Measurements from ENCODE around the gene SCN9A. TPM values are rescaled to one million over a fixed set of nuclear protein-coding genes. Genes with fewer than 3 reads are reported as not detected.
"Not testable (repeated sequence)": the region's sequence is repeated elsewhere in the genome, so short reads cannot be mapped to it uniquely, and the experiment has no call there.

Gene SCN9A
- 1 to 10 TPM; 2.0 to 2.9 (median 2.3) TPM for polyA plus RNA-seq (ENCODE audit: insufficient read length in 4 of 4)

DNA sequence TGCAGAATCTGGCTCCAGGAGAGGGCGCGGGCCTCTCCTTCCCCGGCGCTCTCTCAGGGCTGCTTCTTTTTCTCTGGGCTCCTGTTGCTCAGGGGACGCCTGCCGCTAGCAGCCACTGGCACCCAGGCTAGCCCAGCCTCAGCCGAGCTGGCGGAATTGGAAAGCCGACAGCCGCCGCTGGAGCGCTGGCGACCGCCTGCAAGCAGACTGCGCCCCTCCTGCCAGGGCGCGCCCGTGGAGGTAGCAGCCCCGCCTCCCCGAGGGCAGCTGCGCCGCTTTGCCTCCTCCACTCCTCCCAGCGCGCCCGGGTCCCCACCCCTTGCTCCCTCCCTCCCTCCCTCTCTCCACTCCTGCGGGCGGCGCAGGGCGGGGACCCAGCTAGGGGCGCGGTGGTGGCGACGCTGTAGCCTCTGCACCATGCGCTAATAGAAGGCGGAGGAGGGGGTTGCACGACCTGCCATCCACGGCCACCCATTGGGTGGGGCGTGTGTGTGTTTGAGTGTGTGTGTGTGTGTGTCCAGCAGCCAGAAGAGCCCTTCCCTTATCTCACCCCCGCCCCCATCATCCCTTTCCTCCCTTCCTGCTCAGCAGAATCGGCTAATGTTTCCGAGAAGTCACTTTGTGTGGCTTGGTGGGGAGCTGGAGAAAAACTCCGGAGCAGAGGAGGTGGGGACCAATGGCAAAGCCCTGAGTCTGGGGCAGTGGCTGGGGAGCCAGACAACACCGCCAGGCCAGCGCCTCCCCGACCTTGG lies at the start of gene SCN9A:
Gene SCN9A (minus strand): TSS at position 209 of the 752 bp plus-strand sequence. CDS start 64,188 bp downstream, outside the sequence.
- DNase-seq (ENCODE audit: low read depth in 4 of 4, low spot score in 3 of 4), result peak in 3 of 4 donors; percentile 36 to 55 (median 51)

DNA sequence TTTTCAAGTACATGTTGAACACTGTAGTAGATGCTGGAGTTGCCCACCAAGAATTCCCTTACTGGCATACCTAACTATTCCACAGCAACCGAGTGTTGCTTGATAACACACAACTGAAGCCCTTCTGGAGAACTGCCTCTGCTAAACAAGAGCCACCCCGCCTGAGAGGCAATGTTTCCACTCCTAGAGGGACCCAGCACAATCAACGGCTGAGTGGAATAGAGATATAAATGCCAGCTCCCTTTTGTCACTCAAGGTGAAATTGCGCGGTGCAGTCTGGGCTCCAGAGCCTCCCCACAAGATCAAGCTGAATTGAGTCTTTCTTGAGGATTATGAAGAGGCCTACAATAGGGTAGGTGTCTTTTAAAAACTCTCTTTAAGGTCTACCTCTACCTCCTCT lies 49.1 kb upstream of the SCN9A start:
- no peak for DNase-seq (ENCODE audit: low read depth in 4 of 4, low spot score in 3 of 4)

DNA sequence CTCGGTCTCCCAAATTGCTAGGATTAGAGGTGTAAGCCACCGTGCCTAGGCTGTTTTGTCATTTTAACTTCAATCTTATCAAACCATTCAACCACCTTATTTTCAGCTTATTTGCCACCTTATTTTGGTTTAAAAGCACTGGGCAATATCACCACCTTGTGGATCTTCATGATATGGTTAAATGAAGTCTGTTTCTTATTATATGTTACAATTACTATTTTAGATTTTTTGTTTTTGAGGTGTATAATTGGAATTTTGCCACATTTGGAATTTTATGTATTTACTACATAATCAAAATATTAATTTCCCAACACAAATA lies 43.8 kb upstream of the SCN9A start:
- no peak for DNase-seq (ENCODE audit: low read depth in 4 of 4, low spot score in 3 of 4)

DNA sequence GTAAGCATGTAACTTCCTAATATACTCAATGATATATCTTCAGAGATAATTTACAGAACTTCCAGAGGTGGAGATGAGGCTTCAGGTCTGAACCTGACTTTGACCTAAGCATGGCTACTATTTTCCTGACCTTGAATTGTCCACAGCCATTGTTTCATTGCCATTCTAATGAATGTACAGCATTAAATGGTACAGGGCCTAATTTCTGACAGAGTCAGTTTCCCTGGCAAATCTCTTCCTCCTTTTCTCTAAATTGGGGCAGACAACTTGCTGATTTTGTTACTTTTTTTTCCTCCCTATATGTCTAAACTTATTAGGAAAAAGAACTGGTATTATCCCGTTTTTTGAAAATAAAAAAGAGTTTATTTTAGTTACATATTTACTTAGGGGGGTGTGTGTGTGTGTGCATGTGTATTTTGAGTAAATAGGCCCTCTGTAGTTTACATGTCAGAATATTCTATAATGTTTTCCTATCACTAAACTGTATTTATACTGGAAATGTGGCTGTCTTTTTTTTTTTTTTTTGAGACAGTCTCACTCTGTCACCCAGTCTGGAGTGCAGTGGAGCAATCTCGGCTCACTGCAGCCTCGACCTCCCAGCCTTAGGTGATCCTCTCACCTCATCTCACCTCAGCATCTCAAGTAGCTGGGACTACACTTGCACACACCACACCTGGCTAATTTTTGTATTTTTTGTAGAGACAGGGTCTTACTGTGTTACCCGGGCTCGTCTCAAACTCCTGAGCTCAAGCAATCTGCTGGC lies 43.3 kb upstream of the SCN9A start:
- no peak for DNase-seq (ENCODE audit: low read depth in 4 of 4, low spot score in 3 of 4)

DNA sequence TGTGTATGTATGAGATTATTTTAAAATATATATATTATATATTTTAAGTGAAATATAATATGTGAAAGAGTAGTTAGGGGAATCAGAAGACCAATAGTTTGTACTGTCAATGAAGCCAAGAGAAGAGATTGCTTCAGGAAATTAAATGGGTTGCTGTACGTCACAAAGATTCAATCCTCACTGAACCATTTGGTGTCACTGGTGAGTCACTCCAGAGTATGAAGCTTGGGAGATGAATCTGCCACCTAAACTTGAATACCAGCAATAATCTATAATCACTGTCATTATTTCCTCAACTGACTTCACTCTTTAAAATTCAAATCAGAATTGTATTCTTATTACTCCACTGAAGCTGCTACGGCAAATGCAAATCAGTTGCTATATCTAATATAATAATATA lies 41.9 kb upstream of the SCN9A start:
- DNase-seq (ENCODE audit: low read depth in 4 of 4, low spot score in 3 of 4), result no peak

DNA sequence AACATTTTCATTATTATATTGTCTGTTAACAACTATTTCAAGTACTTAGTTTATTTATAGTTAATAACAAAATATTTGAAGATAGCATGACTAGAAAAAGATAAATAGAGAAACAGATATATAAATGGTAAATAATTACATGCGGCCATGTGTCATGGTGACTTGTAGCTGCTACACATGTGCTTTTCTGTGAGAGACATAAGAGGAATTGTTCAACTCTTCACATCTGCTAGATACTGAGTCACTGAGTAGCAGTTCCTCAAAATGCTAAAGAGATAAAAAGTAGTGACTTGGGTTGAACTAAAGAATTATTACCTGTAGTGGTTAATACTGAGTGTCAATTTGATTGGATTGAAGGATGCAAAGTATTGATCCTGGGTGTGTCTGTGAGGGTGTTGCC lies 37.5 kb upstream of the SCN9A start:
- DNase-seq (ENCODE audit: low read depth in 4 of 4, low spot score in 3 of 4), result no peak

DNA sequence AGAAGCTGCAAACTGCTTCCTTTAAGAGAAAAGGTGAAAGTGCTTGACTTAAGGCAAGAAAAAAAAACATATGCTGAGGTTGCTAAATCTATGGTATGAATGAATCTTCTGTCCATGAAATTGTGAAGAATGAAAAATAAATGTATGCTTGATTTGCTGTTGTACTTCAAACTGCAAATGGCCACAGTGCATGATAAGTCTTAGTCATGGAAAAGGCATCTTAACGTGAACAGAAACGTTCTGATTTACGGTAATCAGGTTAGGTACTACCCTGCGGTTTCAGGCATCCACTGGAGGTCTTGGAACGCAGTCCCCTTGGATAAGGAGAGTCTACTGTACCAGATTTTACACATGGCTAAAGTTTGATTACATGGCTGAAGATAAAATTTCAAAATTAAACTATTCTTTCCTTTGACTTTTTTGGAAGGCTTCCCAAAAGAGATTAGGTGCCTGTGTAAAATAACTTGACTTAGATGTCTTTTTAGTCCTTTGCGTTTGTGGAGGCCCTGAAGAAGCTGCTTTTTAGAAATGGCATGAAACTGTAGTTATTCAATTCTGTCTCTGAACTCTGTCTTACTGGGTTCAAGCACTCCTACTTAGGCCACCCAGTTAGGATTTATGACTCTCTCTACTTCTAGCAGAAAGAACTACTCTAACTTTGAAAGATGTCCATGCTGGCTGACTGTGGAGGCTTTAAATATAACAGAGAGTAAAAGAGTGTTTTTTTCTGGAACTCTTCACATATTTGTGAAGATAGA lies 35.9 kb upstream of the SCN9A start:
- no peak for DNase-seq (ENCODE audit: low read depth in 4 of 4, low spot score in 3 of 4)

DNA sequence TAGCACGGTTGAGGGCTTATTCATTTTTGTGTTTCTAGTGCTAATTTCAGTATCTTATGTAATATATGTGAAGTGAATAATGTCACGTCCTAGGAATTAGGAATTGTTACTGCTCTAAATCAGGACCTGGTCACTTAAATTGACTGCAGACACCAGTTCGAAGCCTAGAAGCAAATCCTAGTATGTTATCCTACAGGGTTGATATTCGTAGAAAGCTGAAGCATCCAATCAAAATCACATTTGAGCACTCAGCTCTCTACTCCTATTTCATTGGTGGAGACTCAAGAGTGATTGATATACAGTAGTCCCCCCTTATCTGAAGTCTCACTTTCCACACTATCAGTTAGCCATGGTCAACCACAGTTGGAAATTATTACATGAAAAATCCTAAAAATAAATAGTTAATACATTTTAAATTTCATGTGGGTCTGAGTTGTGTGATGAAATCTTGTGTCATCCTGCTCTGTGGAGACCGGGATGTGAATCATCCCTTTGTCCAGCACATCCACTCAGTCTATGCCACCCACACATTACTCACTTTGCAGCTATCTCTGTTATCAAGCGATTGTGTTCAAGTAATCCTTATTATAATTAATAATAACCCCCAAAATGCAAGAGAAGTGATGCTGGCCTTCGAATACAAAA lies 35.2 kb upstream of the SCN9A start:
- no peak for DNase-seq (ENCODE audit: low read depth in 4 of 4, low spot score in 3 of 4)

DNA sequence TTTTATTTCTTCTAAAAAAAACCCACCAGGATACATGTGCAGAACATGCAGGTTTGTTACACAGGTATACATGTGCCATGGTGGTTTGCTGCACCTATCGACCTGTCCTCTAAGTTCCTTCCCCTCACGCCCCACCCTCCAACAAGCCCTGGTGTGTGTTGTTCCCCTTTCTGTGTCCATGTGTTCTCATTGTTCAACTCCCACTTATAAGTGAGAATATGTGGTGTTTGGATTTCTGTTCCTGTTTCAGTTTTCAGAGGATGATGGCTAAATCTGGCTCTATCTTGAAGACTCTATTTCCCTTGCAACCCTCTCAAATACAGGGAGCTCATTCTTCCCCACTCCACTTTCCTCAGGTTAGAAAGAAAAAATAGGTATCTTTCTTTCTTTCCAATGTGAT lies 32.0 kb upstream of the SCN9A start:
- DNase-seq (ENCODE audit: low read depth in 4 of 4, low spot score in 3 of 4), result not testable (repeated sequence)

DNA sequence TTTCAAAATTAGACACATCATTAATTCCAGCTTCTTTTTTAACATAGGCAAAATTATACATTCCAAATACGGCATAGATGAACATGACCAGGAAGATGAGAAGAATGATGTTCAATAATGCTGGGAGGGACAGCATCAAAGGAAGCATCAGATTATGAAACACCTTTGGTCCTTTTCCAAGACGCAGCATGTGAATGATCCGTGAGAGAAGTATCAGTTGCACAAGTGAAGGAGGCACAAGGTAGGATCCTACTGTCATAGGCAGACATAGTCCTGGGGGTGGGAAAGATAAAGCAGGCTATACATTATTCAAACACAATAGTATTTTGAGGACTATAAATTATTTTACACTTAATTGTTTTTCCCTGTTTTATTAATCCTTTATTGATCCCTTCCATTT lies 30.6 kb upstream of the SCN9A start:
- no peak for DNase-seq (ENCODE audit: low read depth in 4 of 4, low spot score in 3 of 4)

DNA sequence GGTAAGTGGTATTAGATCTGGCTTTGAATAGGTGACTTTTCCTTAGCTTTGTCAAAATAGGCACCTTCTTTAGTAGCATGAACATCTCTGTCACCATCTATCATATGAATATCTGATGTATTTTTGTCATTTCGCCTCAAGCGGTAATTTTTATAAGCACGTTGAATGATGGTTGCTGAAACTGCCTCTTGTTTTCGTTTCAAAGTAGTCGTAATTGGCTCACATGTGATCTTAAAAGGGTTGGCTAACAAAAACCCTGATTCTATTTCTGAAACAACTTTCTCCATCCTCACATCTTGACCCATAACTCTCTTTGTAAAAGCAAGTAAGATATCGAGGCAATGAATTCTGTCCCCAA lies 29.8 kb upstream of the SCN9A start:
- no peak for DNase-seq (ENCODE audit: low read depth in 4 of 4, low spot score in 3 of 4)

DNA sequence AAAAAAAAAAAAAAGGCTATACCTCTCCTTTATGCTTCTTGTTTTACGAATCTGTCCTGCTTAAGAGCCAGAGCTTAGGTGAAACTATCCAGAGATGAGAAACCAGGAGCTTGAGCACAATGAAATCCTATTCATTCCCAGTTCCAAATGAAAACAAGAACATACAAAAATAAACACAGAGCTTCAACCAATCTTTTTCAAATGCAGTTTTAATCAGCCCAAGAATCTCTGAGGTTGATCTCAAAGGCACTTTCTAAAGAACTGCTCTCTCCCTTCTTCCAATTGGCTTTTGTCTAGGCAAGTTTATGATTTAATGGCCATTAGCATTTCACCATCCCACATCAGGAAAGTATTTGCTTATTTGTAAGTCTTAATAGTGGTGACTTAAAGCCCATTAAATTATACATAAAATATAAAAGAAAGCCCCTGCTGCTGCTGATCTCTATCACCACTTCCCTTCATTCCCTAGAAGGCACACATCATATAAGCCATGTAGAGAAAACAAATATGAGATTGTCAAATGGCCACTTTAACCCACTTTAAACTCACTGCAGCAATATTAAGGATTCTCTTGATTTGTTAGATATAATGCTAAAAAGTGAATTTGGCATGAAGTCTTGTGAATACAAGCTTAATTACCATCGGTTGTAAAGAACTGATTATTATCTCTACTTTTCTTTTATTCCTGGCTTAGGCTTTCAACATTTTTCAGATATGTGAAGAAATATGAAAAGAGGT lies 29.3 kb upstream of the SCN9A start:
- no peak for DNase-seq (ENCODE audit: low read depth in 4 of 4, low spot score in 3 of 4)

DNA sequence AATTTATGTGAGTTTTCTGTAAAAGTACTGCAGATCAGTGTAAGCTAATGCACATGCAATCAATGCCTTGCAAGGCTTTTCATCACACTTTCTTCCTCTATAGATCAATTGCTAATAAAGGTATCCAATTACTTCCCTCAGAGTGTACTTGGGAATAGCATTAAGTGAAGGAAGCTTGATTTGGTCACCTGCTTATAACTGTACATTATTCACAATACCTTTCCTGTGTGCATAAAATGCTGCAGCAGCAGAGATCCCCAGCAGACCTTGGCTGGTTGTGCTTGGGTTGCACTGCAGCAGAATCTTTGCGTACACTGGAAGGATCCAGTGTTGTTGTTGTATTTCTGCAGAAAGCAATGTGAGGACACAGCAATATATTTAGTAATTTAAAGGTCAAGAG lies 18.5 kb upstream of the SCN9A start:
- DNase-seq (ENCODE audit: low read depth in 4 of 4, low spot score in 3 of 4), result no peak

DNA sequence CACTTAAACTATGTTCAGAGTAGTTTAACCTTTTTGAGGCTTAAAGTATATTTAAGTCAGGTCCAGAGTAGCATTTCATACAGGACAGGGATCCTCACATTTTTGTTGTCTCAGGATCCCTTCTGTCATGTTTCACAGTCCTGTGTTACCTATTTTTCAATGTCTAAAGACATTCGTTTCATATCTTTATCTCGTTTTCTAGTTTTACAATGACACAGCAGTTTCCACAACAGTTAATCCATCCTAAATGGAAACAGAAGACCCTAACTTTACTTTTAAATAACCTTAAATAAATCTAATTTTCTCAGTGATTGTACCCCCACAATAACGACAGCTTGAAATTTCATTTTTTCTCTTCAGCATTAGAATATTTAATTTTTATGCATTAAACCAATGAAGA lies 17.3 kb upstream of the SCN9A start:
- no peak for DNase-seq (ENCODE audit: low read depth in 4 of 4, low spot score in 3 of 4)

DNA sequence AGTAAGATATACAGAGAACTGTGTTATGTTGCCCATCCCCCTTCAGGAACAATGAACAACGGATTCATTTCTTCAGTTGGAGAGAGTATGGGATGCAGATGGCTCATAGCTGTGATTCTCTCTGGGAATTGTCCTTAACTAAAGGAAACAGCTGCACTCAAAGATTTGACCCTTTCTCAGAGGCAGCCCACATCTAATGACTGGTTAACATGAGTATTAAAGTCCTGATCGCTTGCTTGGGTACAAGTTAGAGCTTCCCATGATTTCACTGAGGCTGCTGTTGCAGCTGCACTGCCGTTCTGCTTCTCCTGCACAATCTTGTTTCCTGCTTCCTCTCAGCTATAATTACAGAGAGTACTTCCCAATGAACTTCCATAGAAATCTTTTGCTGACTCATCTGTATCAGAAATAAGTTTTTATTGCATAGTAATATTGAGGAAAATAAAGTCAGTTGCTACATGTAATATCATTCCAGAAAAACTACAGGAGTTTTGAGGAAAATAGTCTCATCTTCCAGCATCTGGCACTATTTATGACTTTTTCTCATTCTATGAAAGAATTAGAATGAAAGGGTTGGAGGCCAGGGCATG lies 12.8 kb upstream of the SCN9A start:
- no peak for DNase-seq (ENCODE audit: low read depth in 4 of 4, low spot score in 3 of 4)

DNA sequence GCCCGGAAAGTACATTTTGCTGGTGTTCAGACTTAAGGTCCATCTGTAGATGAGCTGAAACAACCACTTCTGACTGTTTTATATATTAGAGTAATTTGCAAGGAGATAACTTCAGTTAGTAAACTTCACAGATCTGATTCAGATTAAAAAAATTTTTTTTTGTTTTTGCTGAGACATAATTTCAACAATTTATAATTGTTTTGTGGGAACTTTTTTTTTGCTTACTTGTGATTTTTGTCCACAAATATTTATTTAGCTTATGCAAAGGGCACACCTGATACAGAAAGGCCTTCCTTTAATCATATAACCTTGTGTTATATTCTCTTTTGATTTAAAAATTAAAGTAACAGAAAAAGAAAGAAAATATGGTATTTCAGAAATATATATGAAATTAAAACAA lies 9.6 kb upstream of the SCN9A start:
- no peak for DNase-seq (ENCODE audit: low read depth in 4 of 4, low spot score in 3 of 4)

DNA sequence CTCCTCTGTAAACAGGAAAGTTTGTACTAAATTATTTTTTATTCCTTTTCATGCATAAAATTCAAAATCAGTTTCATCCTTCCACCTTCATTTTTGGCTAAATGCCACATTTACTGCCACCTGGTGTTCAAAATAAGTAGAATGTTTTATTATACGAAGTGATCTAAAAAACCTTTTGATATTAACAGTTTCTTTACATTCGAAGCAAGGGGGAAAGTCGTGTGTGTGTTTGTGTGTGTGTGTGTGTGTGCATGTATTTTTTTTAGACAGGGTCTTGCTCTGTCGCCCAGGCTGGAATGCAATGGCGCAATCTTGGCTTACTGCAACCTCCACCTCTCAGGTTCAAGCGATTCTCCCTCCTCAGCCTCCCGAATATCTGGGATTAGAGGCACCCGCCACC lies 9.0 kb upstream of the SCN9A start:
- no peak for DNase-seq (ENCODE audit: low read depth in 4 of 4, low spot score in 3 of 4)

DNA sequence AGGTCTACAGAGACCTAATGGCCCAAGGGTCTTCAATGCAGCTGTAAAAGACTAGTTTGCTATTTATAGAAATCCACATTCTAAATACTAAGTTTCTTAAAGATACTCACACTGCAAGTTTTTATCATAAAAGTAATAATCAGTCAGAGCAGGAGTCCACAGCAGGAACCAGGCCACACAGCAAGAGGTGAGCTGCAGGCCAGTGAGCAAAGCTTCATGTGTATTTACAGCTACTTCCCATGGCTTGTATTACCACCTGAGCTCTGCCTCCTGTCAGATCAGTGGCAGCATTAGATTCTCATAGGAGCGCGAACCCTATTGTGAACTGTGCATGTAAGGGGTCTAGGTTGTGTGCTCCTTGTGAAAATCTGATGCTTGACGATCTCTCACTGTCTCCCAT lies 6.7 kb upstream of the SCN9A start:
- no peak for DNase-seq (ENCODE audit: low read depth in 4 of 4, low spot score in 3 of 4)

DNA sequence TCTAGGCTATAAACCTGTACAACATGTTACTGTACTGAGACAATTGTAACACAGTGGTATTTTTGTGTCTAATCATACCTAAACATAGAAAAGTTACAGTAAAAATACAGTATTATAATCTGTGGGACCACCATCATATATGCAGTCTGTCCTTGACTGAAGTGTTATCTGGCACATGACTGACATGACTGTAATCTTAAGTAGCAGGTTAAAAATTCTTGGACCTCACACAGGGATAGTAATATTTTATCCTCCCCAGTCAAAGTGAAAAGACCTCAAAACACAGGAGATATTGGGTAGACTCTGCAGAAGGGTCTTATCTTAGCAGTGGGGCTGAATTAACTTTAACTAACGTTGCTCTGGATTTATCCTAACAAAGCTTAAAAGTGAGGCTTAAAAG lies 4.9 kb upstream of the SCN9A start:
- DNase-seq (ENCODE audit: low read depth in 4 of 4, low spot score in 3 of 4), result no peak

DNA sequence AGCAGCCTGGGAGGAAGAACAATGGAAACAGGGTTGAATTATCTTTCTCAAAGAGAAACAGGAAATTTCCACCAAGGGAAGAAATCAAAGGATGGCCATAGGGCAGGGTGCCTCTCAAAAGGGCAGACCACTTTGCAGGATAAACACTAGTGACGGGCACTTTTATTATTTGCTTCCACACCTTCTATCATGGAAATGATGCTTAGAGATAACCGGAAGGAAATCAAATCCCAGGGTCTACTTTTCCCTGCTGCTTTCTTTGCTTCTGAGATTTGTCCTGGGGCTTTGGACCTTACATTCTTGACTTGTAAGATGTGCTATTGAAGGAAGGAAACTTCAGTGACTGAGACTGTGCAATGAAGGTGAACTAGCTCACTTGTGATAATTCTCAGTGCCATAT lies 1.1 kb upstream of the SCN9A start:
- no peak for DNase-seq (ENCODE audit: low read depth in 4 of 4, low spot score in 3 of 4)
